ENCODE measurements around the gene EEFSEC.
A peak's percentile ranks its signal among the peaks of the same experiment; 100 is the strongest.

EEFSEC gene, protein sequence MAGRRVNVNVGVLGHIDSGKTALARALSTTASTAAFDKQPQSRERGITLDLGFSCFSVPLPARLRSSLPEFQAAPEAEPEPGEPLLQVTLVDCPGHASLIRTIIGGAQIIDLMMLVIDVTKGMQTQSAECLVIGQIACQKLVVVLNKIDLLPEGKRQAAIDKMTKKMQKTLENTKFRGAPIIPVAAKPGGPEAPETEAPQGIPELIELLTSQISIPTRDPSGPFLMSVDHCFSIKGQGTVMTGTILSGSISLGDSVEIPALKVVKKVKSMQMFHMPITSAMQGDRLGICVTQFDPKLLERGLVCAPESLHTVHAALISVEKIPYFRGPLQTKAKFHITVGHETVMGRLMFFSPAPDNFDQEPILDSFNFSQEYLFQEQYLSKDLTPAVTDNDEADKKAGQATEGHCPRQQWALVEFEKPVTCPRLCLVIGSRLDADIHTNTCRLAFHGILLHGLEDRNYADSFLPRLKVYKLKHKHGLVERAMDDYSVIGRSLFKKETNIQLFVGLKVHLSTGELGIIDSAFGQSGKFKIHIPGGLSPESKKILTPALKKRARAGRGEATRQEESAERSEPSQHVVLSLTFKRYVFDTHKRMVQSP

DNA sequence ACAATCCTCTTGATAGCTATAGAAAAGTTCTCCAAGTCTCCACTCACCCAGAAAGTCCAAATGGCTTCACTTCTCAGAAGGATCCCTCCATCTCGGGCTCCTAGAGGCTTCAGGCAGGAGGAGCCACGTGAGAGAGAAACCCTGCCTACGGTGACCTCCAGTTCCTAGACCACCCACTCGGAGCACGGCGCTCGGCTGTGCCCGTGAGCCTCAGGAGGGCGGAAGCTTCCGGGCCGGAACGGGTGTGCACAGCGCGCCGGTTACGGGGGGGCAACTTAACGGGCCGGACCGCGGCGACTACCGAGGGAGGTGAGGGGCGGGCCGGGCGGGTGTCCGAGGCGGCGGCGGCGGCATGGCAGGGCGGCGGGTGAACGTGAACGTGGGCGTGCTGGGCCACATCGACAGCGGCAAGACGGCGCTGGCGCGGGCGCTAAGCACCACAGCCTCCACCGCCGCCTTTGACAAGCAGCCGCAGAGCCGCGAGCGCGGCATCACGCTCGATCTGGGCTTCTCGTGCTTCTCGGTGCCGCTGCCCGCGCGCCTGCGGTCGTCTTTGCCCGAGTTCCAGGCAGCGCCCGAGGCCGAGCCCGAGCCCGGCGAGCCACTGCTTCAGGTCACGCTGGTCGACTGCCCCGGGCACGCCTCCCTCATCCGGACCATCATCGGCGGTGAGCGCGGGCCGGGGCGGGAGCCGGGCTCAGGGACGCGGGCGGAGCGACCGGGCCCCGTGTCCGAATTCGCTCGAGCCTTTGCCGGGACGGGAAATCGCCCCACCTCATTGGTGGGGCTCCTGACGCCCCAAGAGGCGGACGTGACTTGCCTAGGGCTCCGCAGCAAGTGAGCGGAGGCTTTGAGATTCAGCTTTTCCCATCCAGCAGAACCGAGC, at the start of gene EEFSEC:
Gene EEFSEC, plus strand, starts transcription at position 326 of the 886 bp plus-strand sequence. Its CDS starts 27 bp downstream, at position 353.
- H3K4me1 ChIP-seq (ENCODE audit: insufficient read depth, low read length): no peaks in the 10 kb centered on the region
- no peaks in the 10 kb centered on the region for H3K36me3 ChIP-seq (ENCODE audit: insufficient read depth, low read length)
- peak within 1 kb of the TSS; percentile 81 for H3K9ac ChIP-seq (ENCODE audit: low read depth, low read length)
- no peaks in the 10 kb centered on the region for H3K9me3 ChIP-seq (ENCODE audit: control insufficient read depth, insufficient read depth, low read length)

DNA sequence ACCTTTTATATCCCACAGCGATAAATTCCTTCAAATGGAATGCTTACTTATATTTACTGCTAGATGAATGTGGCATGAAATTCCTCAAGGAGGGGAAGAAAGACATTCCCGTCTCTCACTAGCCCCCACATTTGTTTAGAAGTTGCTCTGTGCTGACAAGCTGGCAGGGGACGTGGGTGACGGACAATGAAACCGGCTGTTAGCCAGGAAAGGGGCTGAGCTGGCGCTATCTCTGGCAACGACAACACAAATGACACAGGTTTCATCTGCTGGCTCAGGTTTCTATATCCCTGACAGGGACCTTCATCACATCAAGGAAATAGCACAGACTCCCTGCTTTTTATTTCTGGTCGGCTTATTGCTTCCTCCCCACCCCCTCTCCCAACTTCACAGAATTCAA, 45.4 kb upstream of the EEFSEC start:
- Histone ChIP-seq H3K9me3 (ENCODE audit: control insufficient read depth, insufficient read depth, low read length) (no peaks in the 10 kb centered on the region), H3K4me1 (ENCODE audit: insufficient read depth, low read length) (no peaks in the 10 kb centered on the region), H3K36me3 (ENCODE audit: insufficient read depth, low read length) (peaks cover 20% of the 10 kb centered on the region; the same call in 1 of the 2 replicates), H3K9ac (ENCODE audit: low read depth, low read length) (no peak overlapping the region)

DNA sequence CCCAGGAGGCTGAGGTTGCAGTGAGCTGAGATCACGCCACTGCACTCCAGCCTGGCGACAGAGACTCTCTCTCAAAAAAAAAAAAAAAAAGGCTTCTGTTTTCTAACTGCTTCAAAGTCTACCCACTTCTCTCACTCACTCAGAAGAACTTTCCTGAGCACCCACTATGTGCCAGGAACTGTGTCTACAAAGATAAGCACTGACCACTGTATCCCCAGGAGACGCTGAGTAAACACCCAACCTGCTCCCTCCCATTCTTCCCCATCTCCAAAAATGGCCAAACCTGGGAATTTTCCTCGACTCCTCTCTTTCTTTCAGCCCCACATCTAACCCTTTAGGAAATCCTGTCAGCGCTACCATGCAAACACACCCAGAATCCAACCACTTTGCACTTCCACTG, 42.1 kb upstream of the EEFSEC start:
- no peaks in the 10 kb centered on the region for H3K9me3 ChIP-seq (ENCODE audit: control insufficient read depth, insufficient read depth, low read length)
- H3K36me3 ChIP-seq (ENCODE audit: insufficient read depth, low read length): peaks cover 14% of the 10 kb centered on the region; the same call in 1 of the 2 replicates
- no peaks in the 10 kb centered on the region for H3K4me1 ChIP-seq (ENCODE audit: insufficient read depth, low read length)
- no peak overlapping the region for H3K9ac ChIP-seq (ENCODE audit: low read depth, low read length)

DNA sequence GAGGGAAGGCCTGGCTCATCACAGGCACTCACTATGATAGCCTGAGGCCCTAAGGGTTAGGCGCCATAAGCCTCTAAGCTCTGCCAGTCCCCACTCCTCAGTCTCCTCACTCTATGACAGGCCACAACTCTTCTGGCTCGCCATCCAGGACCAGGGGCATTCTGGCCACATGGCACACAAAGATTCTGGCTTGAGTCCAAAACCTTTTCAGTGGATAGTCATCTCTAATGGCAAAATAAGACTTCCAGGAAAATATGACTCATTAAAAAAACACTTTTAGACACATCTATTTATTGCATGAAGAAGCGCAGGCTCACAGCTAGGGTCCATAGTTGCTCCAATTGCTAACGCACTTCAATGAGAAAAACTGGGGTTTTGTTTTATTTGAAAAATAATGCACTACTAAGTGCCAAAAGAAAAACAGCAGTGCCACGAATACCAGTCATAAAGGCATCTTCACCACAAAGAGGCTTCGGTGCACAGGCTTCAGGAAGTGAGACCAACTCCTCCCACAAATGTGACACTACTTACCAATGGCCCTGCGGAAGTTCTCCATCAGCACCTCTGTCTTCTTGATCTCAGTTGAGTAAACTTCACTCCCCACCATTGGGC, 40.8 kb upstream of the EEFSEC start:
- Histone ChIP-seq H3K9me3 (ENCODE audit: control insufficient read depth, insufficient read depth, low read length) (no peaks in the 10 kb centered on the region), H3K36me3 (ENCODE audit: insufficient read depth, low read length) (peaks cover 18% of the 10 kb centered on the region; the same call in 1 of the 2 replicates), H3K4me1 (ENCODE audit: insufficient read depth, low read length) (no peaks in the 10 kb centered on the region), H3K9ac (ENCODE audit: low read depth, low read length) (no peak overlapping the region)

DNA sequence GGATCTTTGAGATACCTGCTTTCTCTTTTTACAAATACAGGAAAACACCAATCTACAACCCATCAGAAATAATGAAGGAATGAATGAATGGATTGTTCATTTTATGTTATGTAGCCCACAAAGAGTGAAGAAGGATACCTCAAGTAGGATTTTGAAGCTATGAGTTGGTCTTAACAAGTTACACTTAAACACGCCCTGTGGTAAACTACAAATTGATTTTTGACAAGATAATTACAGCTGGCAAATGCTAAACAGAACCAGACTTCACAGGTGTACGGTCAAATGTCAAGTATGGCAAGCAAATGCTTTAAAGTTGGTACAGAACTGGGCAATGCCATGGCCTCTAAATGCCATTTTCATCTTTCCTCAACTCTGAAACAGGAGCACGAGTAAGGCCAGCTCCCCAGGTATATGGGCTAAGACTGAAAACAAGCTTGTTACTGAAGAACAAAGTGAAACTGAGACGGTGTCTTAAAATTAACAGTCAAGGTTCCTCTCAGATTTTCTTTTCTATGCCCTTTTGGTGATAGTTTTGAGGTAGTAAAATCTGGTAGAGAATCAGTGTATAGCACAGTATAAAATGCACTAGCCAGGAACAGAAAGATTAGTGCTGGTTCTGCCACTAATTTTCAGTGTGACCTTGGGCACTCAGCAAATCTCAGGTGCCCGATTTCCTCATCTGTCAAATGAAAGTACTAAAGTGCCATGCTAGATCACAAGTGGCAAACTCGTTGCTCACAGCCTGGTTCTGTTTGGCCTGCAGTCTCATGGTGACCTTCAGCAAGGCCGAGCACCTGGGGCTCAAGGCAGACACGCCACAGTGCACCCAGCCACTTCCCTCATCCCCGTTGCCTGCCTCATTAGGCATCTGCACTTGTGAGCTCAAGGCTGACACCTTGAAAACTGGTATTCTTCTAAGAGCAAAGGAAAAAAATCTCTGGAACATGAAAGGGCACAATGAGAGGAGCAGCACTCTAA, 39.2 kb upstream of the EEFSEC start:
- Histone ChIP-seq H3K9ac (ENCODE audit: low read depth, low read length) (no peak overlapping the region), H3K36me3 (ENCODE audit: insufficient read depth, low read length) (peaks cover 16% of the 10 kb centered on the region; the same call in 1 of the 2 replicates)

DNA sequence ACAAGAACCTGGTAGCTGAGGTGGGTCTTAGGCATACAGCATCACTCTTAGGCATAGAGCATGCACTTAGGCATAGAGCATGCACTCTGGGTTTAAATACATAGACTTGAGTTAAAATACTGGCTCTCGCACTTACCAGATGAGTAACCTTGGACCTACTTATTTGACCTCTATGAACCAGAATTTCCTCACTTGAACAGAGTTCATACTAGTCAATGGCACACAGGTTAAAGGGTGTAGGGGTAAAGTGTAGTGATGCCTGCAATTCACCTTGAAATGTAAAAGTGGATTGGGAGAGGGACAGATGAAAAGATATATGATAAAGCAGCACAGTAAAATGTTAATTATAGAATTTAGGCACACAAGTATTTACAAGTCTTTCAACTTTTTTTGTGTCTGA, 31.3 kb upstream of the EEFSEC start:
- no peaks in the 10 kb centered on the region for H3K4me1 ChIP-seq (ENCODE audit: insufficient read depth, low read length)
- no peaks in the 10 kb centered on the region for H3K9me3 ChIP-seq (ENCODE audit: control insufficient read depth, insufficient read depth, low read length)
- no peak overlapping the region for H3K9ac ChIP-seq (ENCODE audit: low read depth, low read length)
- peaks cover 4% of the 10 kb centered on the region; the same call in 1 of the 2 replicates for H3K36me3 ChIP-seq (ENCODE audit: insufficient read depth, low read length)

More for the DNA sequence above, 39.2 kb upstream of the EEFSEC start:
- Histone ChIP-seq H3K9me3 (ENCODE audit: control insufficient read depth, insufficient read depth, low read length) (no peaks in the 10 kb centered on the region), H3K4me1 (ENCODE audit: insufficient read depth, low read length) (no peaks in the 10 kb centered on the region)

DNA sequence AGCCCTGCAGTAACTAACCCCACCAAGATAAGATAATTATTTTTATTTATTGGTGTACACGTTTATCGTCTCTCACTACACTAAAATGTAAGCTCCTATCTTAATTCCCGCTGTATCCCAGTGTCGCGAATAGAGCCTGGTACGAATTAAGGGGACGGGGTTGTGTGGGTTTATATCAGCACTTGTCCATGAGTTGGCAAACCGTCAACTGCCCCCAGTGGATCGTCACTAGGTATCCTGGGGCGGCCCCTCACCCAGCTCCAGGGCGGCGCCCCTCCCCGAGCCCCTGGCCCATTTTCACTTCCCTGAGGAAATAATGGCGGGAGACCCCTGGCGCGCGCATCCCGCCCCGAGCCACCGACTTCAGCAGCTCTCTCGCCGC, 30.1 kb upstream of the EEFSEC start:
- Histone ChIP-seq H3K9me3 (ENCODE audit: control insufficient read depth, insufficient read depth, low read length) (no peaks in the 10 kb centered on the region), H3K36me3 (ENCODE audit: insufficient read depth, low read length) (no peaks in the 10 kb centered on the region), H3K4me1 (ENCODE audit: insufficient read depth, low read length) (no peaks in the 10 kb centered on the region), H3K9ac (ENCODE audit: low read depth, low read length) (peak overlapping the region; percentile 70)

DNA sequence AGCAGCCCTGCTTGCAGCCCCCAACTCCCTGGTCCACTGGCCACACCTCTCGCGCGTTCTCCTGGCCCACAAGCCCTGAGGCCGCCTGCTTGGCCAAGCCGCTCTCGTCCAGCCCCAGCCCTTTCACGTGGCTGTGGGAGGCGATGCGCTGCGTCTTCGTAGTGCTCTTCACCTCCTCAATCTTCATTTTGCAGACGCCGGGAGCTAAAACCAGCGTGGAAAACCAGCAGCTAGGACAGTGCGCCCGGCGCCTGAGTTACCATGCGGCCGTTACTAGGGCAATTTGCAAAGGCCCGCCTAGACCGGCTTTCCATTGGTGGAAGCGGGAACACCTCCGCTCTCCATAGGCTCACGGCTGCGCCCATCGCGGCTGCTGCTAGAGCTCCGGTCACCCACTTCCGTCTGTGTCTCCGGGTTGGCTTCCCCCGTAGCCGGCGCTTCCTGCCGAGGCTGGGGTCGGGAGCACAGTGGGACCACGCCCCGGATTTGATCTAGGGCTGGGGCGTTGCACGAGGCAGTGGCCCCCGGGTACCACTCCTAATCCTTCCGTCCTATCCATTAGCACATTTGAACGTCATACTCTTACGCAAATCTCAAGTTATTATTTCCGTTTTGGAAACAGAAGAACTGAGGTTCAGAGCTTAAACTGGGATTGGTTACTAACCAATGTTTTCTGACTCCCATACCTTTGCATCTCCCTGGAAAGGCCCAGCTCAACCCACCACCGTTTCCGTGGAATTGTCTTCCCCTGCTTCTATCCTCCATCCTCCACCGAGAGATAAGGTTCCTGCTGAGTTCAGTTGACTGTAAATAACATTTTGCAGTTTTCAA, 29.5 kb upstream of the EEFSEC start, which contains the start of gene RUVBL1:
Gene RUVBL1, minus strand, starts transcription at position 275 of the 831 bp plus-strand sequence. Its CDS starts 88 bp downstream, at position 187.
- no peaks in the 10 kb centered on the region for H3K36me3 ChIP-seq (ENCODE audit: insufficient read depth, low read length)
- H3K9me3 ChIP-seq (ENCODE audit: control insufficient read depth, insufficient read depth, low read length): no peaks in the 10 kb centered on the region

DNA sequence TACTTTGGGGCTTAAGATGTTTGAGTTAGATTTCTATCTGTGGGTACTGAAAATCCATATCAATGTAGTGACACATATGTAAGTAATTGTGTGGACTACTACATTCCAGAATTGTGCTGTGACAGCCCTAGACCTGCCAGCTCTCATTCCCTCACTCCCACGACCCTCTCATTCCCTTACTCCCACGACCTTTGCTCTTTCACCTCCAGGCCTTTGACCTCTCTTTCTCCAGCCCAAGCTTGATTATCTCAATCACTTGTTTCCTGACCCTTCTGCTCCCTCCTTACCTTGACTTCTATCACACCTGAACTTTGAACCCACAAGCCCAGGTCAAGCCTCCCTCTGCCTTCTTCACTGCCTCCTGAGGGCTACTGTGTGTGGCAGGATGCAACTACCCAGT, 26.0 kb upstream of the EEFSEC start:
- no peaks in the 10 kb centered on the region for H3K4me1 ChIP-seq (ENCODE audit: insufficient read depth, low read length)
- H3K36me3 ChIP-seq (ENCODE audit: insufficient read depth, low read length): no peaks in the 10 kb centered on the region
- no peaks in the 10 kb centered on the region for H3K9me3 ChIP-seq (ENCODE audit: control insufficient read depth, insufficient read depth, low read length)
- no peak overlapping the region for H3K9ac ChIP-seq (ENCODE audit: low read depth, low read length)

More for the DNA sequence above, 29.5 kb upstream of the EEFSEC start, which contains the start of gene RUVBL1:
- no peaks in the 10 kb centered on the region for H3K4me1 ChIP-seq (ENCODE audit: insufficient read depth, low read length)
- peak within 1 kb of the TSS; percentile 70 for H3K9ac ChIP-seq (ENCODE audit: low read depth, low read length)

DNA sequence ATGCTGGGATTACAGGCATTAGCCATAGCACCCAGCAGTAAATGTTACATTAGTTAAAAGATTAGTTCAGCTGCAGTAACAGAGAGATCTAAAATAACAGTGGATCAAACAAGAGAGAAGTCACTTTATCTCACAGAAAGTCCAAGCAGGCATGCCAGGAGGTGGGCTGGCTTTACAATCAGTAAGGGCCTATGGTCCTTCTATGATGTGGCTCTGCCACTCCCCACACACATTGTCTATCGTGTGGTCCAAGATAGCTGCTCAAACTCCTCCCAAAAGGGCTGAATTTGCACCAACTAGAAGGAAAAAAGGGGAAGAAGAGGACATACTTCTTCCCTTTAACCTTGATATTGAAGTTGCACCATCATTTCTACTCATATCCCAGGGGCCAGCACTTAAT, 25.0 kb upstream of the EEFSEC start:
- Histone ChIP-seq H3K9ac (ENCODE audit: low read depth, low read length) (no peak overlapping the region), H3K4me1 (ENCODE audit: insufficient read depth, low read length) (no peaks in the 10 kb centered on the region), H3K9me3 (ENCODE audit: control insufficient read depth, insufficient read depth, low read length) (peaks cover 3% of the 10 kb centered on the region; the same call in 1 of the 2 replicates), H3K36me3 (ENCODE audit: insufficient read depth, low read length) (no peaks in the 10 kb centered on the region)

DNA sequence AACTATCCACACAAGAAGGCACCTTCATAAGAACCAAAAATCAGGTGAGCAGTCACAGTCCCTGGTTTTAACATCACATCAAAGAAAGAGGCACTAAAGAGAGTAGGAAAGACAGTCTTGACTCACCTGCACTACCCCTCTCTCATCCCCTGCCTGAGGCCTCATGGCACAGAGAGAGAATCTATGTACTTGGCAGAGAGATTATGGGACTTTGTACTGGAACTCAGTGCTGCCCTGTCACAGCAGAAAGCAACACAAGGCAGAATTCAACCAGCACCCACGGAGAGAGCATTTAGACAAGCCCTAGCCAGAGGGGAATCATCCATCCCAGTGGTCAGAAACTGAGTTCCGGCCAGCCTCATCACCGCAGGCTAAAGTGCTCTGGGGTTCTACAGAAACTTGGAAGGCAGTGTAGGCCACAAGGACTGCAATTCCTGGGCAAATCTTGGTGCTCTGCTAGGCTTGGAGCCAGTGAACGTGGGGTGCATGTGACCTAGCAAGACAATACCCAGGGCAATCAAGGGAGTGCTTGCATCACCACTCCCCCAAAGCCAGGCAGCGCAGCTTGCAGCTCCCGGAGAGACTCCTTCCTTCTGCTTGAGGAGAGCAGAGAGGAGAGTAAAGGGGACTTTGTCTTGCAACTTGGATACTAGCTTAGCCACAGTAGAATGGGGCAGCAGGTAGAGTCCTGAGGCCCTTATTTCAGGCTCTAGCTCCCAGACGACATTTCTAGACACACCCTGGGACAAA, 21.2 kb upstream of the EEFSEC start:
- Histone ChIP-seq H3K4me1 (ENCODE audit: insufficient read depth, low read length) (no peaks in the 10 kb centered on the region), H3K36me3 (ENCODE audit: insufficient read depth, low read length) (no peaks in the 10 kb centered on the region), H3K9me3 (ENCODE audit: control insufficient read depth, insufficient read depth, low read length) (peaks cover 3% of the 10 kb centered on the region; the same call in 1 of the 2 replicates), H3K9ac (ENCODE audit: low read depth, low read length) (no peak overlapping the region)

Data from ES-I3 (cell line).